MM.1S (cell line): Measurements from ENCODE around the gene TINAG.

Experiments used
- CTCF ChIP-seq: fragments of 300-600 bp; sonication (generic); IDR thresholded peaks from 2 replicates; pipeline ENCODE4 v1.5.1; 2016; ENCODE audit warnings: antibody characterized with exemption, low read length, mixed read lengths
- EZH2 ChIP-seq: fragments of 300-600 bp; sonication (generic); optimal IDR thresholded peaks from 2 replicates; pipeline ENCODE3; 2017; ENCODE audit warnings: low read depth, mild to moderate bottlenecking, antibody characterized with exemption, low read length, mixed read lengths
- EZH2phosphoT487 ChIP-seq: fragments of 300-600 bp; sonication (generic); IDR thresholded peaks from 2 replicates; pipeline ENCODE4 v1.6.1; 2018; ENCODE audit warnings: antibody characterized with exemption, low read length

- TF ChIP-seq EZH2: no peak
- TF ChIP-seq CTCF: no peak
- no peak for TF ChIP-seq EZH2phosphoT487
Measured at GRCh38 chr6:54286141-54286540, 22.1 kb upstream of the TINAG start.
